CD4-positive, alpha-beta T cell treated with Interleukin-6 at 100 ng/mL for 8 hours (primary cell): ENCODE data around the gene OGFRL1.
"Not testable (repeated sequence)": the region's sequence is repeated elsewhere in the genome, so short reads cannot be mapped to it uniquely, and the experiment has no call there.

ENCODE experiments used
- DNase-seq: peaks from one replicate; pipeline ENCODE4 v3.0.0-alpha.2; 2020; ENCODE audit warnings: mixed read lengths, low spot score

Gene OGFRL1

GRCh38 chr6:71288228-71289038 lies at the start of gene OGFRL1:
Gene OGFRL1, plus strand, starts transcription at chr6:71288811. Its CDS starts 126 bp downstream, at chr6:71288937.
- peak; percentile 65 for DNase-seq

- DNase-seq, result no peak
Observed at GRCh38 chr6:71239694-71240093, 48.9 kb upstream of the OGFRL1 start.

GRCh38 chr6:71245265-71246049 lies 43.2 kb upstream of the OGFRL1 start:
- DNase-seq, result no peak

GRCh38 chr6:71246596-71246995 lies 42.0 kb upstream of the OGFRL1 start:
- no peak for DNase-seq

- no peak for DNase-seq
Observed at GRCh38 chr6:71248306-71248765, 40.3 kb upstream of the OGFRL1 start.

GRCh38 chr6:71248878-71249544 lies 39.6 kb upstream of the OGFRL1 start:
- no peak for DNase-seq

- no peak for DNase-seq
Observed at GRCh38 chr6:71250099-71250602, 38.5 kb upstream of the OGFRL1 start.

GRCh38 chr6:71252410-71252809 lies 36.2 kb upstream of the OGFRL1 start:
- no peak for DNase-seq

- DNase-seq, result no peak
Observed at GRCh38 chr6:71252960-71253359, 35.7 kb upstream of the OGFRL1 start.

GRCh38 chr6:71254323-71254722 lies 34.3 kb upstream of the OGFRL1 start:
- DNase-seq, result no peak

- no peak for DNase-seq
Observed at GRCh38 chr6:71258078-71258866, 30.3 kb upstream of the OGFRL1 start.

- DNase-seq, result no peak
Observed at GRCh38 chr6:71259888-71260604, 28.6 kb upstream of the OGFRL1 start.

GRCh38 chr6:71262914-71263313 lies 25.7 kb upstream of the OGFRL1 start:
- DNase-seq, result no peak

GRCh38 chr6:71266392-71266791 lies 22.2 kb upstream of the OGFRL1 start:
- DNase-seq, result not testable (repeated sequence)

GRCh38 chr6:71268735-71269437 lies 19.7 kb upstream of the OGFRL1 start:
- DNase-seq, result no peak

- DNase-seq, result no peak
Observed at GRCh38 chr6:71277926-71278600, 10.5 kb upstream of the OGFRL1 start.

GRCh38 chr6:71279321-71279720 lies 9.3 kb upstream of the OGFRL1 start:
- DNase-seq, result no peak

GRCh38 chr6:71279740-71280139 lies 8.9 kb upstream of the OGFRL1 start:
- DNase-seq, result no peak

- DNase-seq, result no peak
Observed at GRCh38 chr6:71280701-71281100, 7.9 kb upstream of the OGFRL1 start.

- no peak for DNase-seq
Observed at GRCh38 chr6:71284785-71285184, 3.8 kb upstream of the OGFRL1 start.
